ENCODE data around the gene CCDC121.

GRCh38 chr2:27664154-27664574 is 35.4 kb upstream of the CCDC121 start:
- TF ChIP-seq, protein P1, sequence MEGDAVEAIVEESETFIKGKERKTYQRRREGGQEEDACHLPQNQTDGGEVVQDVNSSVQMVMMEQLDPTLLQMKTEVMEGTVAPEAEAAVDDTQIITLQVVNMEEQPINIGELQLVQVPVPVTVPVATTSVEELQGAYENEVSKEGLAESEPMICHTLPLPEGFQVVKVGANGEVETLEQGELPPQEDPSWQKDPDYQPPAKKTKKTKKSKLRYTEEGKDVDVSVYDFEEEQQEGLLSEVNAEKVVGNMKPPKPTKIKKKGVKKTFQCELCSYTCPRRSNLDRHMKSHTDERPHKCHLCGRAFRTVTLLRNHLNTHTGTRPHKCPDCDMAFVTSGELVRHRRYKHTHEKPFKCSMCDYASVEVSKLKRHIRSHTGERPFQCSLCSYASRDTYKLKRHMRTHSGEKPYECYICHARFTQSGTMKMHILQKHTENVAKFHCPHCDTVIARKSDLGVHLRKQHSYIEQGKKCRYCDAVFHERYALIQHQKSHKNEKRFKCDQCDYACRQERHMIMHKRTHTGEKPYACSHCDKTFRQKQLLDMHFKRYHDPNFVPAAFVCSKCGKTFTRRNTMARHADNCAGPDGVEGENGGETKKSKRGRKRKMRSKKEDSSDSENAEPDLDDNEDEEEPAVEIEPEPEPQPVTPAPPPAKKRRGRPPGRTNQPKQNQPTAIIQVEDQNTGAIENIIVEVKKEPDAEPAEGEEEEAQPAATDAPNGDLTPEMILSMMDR (IDR thresholded peaks at IDR 0.05; ENCODE audit: low read depth, low read length, poor library complexity, severe bottlenecking), result peak; percentile 2
- TF ChIP-seq EZH2phosphoT487 (IDR thresholded peaks at IDR 0.05; ENCODE audit: borderline replicate concordance, low read length), result no peak
